Astrocyte of the hippocampus (primary cell): ENCODE measurements around the gene PHACTR1.

Experiments used
- DNase-seq: peaks from one replicate; pipeline ENCODE4 v3.0.0; 2011; ENCODE audit warnings: low read depth, low spot score

PHACTR1 gene

GRCh38 chr6:13283331-13283730 is 566.8 kb downstream of the PHACTR1 start:
- DNase-seq = no peak

DNA sequence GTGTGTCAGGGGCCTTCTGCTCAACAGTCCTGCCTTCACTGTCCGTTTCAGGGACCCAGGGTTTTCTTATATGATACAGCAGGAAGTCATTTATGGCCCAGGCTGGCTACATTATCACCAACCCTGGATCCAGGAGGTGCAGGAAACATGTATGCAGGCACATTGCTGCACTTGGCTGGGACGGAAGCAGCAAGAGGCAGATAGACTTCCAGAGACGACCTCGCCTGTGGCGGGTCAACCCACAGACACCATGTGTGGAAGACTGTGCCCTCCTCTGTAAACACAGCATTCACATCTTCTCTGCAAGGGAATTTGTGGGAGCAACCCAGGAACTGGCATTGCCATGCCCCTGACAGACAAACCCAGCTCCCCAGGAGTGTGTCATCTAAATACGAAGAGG is 568.1 kb downstream of the PHACTR1 start:
- DNase-seq = no peak

DNA sequence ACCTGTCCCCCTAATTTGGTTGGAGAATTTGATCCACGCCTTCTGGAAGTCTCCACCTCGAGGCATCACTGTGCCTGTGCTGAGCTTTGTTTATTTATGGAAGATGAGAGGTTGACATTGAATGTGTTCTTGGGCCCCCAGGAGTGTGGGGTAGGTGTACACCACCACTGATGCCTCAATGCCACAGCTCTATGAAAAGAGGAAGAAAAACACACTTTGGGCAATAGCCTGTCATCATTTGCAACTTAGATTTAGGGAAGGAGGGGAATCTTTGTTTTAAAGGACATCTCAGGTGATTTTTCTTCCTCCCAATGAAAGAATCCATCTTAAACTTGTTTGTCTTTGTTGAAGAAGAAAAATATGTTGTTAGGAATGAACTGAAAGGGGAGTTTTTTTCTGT is 569.1 kb downstream of the PHACTR1 start:
- no peak for DNase-seq

- DNase-seq = no peak
Measured at GRCh38 chr6:13286181-13286580, 569.6 kb downstream of the PHACTR1 start.

DNA sequence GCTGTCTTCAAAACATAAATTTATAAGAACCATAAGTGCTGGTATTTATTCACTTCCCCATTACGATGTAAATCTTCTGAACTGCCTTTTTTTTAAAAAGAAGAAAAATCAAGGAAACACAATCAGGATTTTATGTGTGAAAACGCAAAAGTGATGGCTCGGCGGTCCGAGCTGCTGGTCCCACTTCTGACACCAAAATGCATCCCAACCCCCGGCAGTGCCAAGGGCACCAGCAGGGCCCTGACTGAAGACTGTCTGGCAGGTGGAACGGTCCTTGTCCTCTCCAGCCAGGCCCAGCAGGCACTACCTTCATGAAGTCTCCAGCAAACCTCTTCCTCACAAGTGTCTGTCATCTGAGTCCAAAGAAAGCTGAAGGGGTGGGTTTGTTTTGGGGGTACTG is 570.5 kb downstream of the PHACTR1 start:
- DNase-seq = no peak

DNA sequence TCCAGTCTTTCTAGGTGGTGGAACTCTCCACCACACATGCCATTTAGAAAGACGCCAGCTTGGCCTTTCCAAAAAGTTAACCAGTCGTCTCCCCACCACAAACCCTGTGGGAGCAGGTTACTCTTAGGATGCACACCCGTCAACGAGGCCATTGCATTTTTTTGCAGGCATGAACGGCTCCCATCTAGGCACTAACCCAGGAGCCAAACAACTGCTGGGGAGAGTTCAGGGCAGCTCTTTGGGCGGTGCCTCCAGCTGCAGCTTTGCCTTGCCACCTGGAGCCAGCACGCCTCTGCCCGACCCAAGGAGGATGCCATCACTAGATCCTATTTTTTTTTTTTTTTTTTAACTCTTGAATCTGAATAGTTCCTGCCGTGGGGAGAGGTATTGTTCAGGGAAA is 571.9 kb downstream of the PHACTR1 start:
- DNase-seq = no peak

- DNase-seq = no peak
Measured at GRCh38 chr6:13288969-13289391, 572.4 kb downstream of the PHACTR1 start.

DNA sequence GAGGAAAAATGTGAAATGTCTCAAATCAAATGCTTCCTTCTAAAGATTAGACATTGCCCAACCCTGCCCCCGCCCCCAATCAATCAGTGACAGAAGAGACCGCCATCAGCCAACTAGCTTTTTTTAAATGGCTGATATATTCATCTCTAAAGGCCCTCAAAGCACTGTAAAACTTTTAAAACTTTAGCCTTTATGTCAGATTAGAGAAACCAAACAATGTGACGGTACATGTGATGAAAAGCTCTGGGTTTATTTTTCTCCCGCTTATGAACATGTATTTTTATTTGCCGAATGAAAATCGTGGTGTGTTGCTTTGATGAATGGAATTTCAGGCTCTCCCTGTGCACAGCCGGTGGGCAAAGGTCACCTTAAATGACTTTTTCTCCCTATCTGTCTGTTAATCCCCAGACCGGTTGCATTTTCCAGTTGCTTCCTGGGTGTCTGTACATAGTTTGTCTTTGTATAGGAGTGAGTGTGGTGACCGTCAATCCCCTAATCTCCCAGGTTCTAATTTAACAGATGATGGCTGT is 573.3 kb downstream of the PHACTR1 start:
- no peak for DNase-seq

GRCh38 chr6:13290335-13290734 is 573.8 kb downstream of the PHACTR1 start:
- DNase-seq = no peak

GRCh38 chr6:13292774-13293173 is 576.2 kb downstream of the PHACTR1 start:
- no peak for DNase-seq

- DNase-seq = no peak
Measured at GRCh38 chr6:13294499-13295069, 578.0 kb downstream of the PHACTR1 start.

GRCh38 chr6:13295576-13295975 is 579.0 kb downstream of the PHACTR1 start:
- no peak for DNase-seq

- DNase-seq = no peak
Measured at GRCh38 chr6:13296536-13296997, 580.0 kb downstream of the PHACTR1 start.

GRCh38 chr6:13297391-13297790 is 580.8 kb downstream of the PHACTR1 start:
- DNase-seq = no peak

GRCh38 chr6:13298446-13298845 is 581.9 kb downstream of the PHACTR1 start:
- DNase-seq = no peak

- DNase-seq = no peak
Measured at GRCh38 chr6:13299403-13299821, 582.8 kb downstream of the PHACTR1 start.

GRCh38 chr6:13299918-13300317 is 583.4 kb downstream of the PHACTR1 start:
- no peak for DNase-seq

GRCh38 chr6:13300643-13301590 is 584.4 kb downstream of the PHACTR1 start:
- DNase-seq = no peak

GRCh38 chr6:13302291-13302690 is 585.7 kb downstream of the PHACTR1 start:
- DNase-seq = no peak

DNA sequence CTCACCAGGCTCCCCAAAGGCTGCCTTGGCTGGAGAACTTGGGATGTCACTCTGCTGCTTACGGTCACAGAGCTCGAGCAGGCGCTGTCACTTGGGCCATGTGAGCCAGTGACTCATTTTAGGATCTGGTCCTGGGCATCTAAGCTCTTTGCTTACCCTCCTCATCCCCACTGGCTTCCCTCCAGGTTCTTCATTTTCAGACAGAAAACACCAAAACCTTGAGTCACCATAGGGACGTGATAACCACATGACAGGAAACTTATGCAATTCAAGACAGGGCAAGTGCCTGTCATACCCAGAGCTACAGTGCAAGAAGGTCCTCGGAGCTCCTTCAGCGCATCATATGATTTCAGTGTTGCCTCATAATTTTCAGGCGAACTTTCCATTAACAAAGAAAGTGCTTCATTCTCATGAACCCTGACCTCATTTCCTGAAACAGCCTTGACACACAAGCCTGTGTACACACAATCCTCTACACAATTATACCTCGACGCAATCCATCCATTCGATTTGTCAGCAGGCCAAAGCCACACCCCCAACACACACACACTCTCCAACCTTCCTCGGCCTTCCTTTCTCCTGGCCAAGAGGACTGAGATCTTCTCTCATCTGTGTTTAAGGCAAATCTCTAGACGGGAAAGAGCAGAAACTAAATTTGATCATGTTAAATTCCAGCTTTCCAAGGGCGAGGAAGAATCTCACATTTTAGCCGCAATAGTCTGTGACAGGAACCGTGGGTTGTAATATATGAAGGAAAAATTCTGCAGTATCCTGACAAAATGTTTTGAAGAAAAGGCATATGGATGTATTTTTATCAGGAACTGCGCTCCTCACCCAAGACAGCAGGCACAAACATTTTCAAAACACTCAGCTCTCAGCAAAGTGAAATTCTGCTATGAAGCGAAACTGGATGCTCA is 586.4 kb downstream of the PHACTR1 start:
- DNase-seq = peak; percentile 87

- peak; percentile 68 for DNase-seq
Measured at GRCh38 chr6:13303668-13304017, 587.1 kb downstream of the PHACTR1 start.

GRCh38 chr6:13304101-13304500 is 587.5 kb downstream of the PHACTR1 start:
- no peak for DNase-seq
